Stimulated activated CD8-positive, alpha-beta memory T cell treated with anti-CD3 and anti-CD28 coated beads, Interleukin-12 subunit alpha, Interleukin-12 subunit beta, amount 100 ng/mL, for 24 hours (primary cell): ENCODE results near the gene SLC17A9.

ENCODE experiments used
- DNase-seq: peaks from one replicate; pipeline ENCODE4 v3.0.0-alpha.2; 2020; ENCODE audit errors: extremely low read depth

Gene SLC17A9

GRCh38 chr20:62952373-62952967 is at the start of gene SLC17A9:
TSS of gene SLC17A9 (plus strand) at chr20:62952709. CDS start at chr20:62952831, 122 bp downstream.
- DNase-seq = no peak

- DNase-seq = no peak
These were observed 49.4 kb upstream of the SLC17A9 start for GRCh38 chr20:62902926-62903615.

- no peak for DNase-seq
These were observed 46.9 kb upstream of the SLC17A9 start for GRCh38 chr20:62905536-62906117.

GRCh38 chr20:62906209-62906608 is 46.3 kb upstream of the SLC17A9 start:
- DNase-seq = no peak

- DNase-seq = no peak
These were observed 45.7 kb upstream of the SLC17A9 start for GRCh38 chr20:62906647-62907375.

- DNase-seq = no peak
These were observed 44.9 kb upstream of the SLC17A9 start for GRCh38 chr20:62907384-62908317.

- no peak for DNase-seq
These were observed 43.3 kb upstream of the SLC17A9 start for GRCh38 chr20:62908971-62909791.

GRCh38 chr20:62910217-62910766 is 42.2 kb upstream of the SLC17A9 start:
- no peak for DNase-seq

- DNase-seq = no peak
These were observed 41.6 kb upstream of the SLC17A9 start for GRCh38 chr20:62910777-62911497.

GRCh38 chr20:62911701-62912280 is 40.7 kb upstream of the SLC17A9 start:
- no peak for DNase-seq

GRCh38 chr20:62913043-62913630 is 39.4 kb upstream of the SLC17A9 start:
- DNase-seq = no peak

- no peak for DNase-seq
These were observed 38.1 kb upstream of the SLC17A9 start for GRCh38 chr20:62914436-62914835.

- no peak for DNase-seq
These were observed 37.5 kb upstream of the SLC17A9 start for GRCh38 chr20:62914970-62915457.

- no peak for DNase-seq
These were observed 35.6 kb upstream of the SLC17A9 start for GRCh38 chr20:62916703-62917476.

- no peak for DNase-seq
These were observed 34.8 kb upstream of the SLC17A9 start for GRCh38 chr20:62917720-62918119.

GRCh38 chr20:62918147-62918546 is 34.4 kb upstream of the SLC17A9 start:
- no peak for DNase-seq

GRCh38 chr20:62918831-62919230 is 33.7 kb upstream of the SLC17A9 start:
- no peak for DNase-seq
